WERI-Rb-1 (cell line): ENCODE results near the gene MUL1.
"Not testable (repeated sequence)": the region's sequence is repeated elsewhere in the genome, so short reads cannot be mapped to it uniquely, and the experiment has no call there.

Source experiments
- DNase-seq: peaks from one replicate; pipeline ENCODE4 v3.0.0-alpha.2; 2020
- H3K27ac ChIP-seq: fragments of 250-450 bp; sonication (Bioruptor Pico); 2 replicates; pipeline ENCODE4 v1.5.1; 2020; ENCODE audit warnings: mild to moderate bottlenecking, moderate library complexity
- H3K27me3 ChIP-seq: fragments of 250-450 bp; sonication (Bioruptor Pico); 2 replicates; pipeline ENCODE4 v1.5.1; 2021; ENCODE audit warnings: mild to moderate bottlenecking, low read depth, moderate library complexity; ENCODE audit not compliant: insufficient read depth, severe bottlenecking
- H3K36me3 ChIP-seq: fragments of 250-450 bp; sonication (Bioruptor Pico); 2 replicates; pipeline ENCODE4 v1.5.1; 2020; ENCODE audit warnings: mild to moderate bottlenecking, moderate library complexity
- H3K4me3 ChIP-seq: 2 replicates; pipeline ENCODE4 v1.5.1; 2011; ENCODE audit warnings: low read depth, mild to moderate bottlenecking, control low read depth, low read length
- H3K9me3 ChIP-seq: fragments of 250-450 bp; sonication (Bioruptor Pico); 2 replicates; pipeline ENCODE4 v1.5.1; 2021; ENCODE audit warnings: mild to moderate bottlenecking, moderate library complexity; ENCODE audit not compliant: severe bottlenecking
- CTCF ChIP-seq: IDR thresholded peaks from 2 replicates; pipeline ENCODE4 v1.5.1; 2011; ENCODE audit warnings: low read depth, mild to moderate bottlenecking, control low read depth, inconsistent platforms, low read length

MUL1 gene

GRCh38 chr1:20521960-20522861 lies 14.3 kb upstream of the MUL1 start:
- no peak overlapping the region for H3K27ac ChIP-seq
- H3K4me3 ChIP-seq, result no peak overlapping the region
- H3K36me3 ChIP-seq, result no peaks in the 10 kb centered on the region
- no peaks in the 10 kb centered on the region for H3K9me3 ChIP-seq
- no peaks in the 10 kb centered on the region for H3K27me3 ChIP-seq
- DNase-seq, result peak; percentile 83
- peak; percentile 85 for TF ChIP-seq CTCF

DNA sequence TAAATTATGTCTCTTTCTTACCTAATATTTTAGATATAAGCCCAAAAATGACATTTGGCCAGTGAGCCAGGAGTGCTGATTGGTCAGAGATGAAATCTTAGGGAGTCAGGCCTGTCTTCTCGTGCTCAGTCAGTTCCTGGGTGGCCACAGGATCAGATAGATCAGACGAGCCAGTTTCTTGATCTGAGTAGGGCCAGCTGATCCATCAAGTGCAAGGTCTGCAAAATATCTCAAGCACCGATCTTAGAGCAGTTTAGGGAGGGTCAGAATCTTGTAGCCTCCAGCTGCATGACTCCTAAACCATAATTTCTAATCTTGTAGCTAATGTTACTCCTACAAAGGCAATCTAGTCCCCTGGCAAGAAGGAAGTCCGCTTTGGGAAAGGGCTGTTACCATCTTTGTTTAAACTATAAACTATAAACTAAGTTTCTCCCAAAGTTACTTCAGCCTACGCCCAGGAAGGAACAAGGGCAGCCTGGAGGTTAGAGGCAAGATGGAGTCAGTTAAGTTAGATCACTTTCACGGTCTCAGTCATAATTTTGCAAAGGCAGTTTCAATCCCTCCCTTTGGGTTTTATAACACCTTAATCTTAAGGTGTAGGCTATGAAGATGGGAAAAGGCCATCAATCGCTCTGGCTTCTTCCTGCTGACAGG lies 11.8 kb upstream of the MUL1 start:
- H3K4me3 ChIP-seq, H3K9me3 ChIP-seq, DNase-seq, H3K27me3 ChIP-seq, H3K27ac ChIP-seq, H3K36me3 ChIP-seq: not testable (repeated sequence)

GRCh38 chr1:20511518-20512428 lies 3.8 kb upstream of the MUL1 start:
- Histone ChIP-seq H3K27me3 (no peaks in the 10 kb centered on the region), H3K27ac (no peak overlapping the region), H3K4me3 (no peak overlapping the region), H3K9me3 (no peaks in the 10 kb centered on the region), H3K36me3 (no peaks in the 10 kb centered on the region)
- no peak for DNase-seq
- TF ChIP-seq CTCF, result no peak

GRCh38 chr1:20508411-20508771 lies 440 bp upstream of the MUL1 start:
- no peak for TF ChIP-seq CTCF
- DNase-seq, result no peak
- H3K27ac ChIP-seq, result peak overlapping the region; percentile 71
- peaks cover 12% of the 10 kb centered on the region for H3K36me3 ChIP-seq
- peak overlapping the region; percentile 87 for H3K4me3 ChIP-seq
- no peaks in the 10 kb centered on the region for H3K27me3 ChIP-seq
- H3K9me3 ChIP-seq, result no peaks in the 10 kb centered on the region

GRCh38 chr1:20507248-20507563 lies 745 bp downstream of the MUL1 start:
- DNase-seq, result no peak
- Histone ChIP-seq H3K9me3 (no peaks in the 10 kb centered on the region), H3K27ac (peak overlapping the region; percentile 71), H3K27me3 (no peaks in the 10 kb centered on the region), H3K36me3 (peaks cover 23% of the 10 kb centered on the region), H3K4me3 (peak overlapping the region; percentile 87)
- TF ChIP-seq CTCF, result no peak

- Histone ChIP-seq H3K27ac (no peak overlapping the region), H3K9me3 (no peaks in the 10 kb centered on the region), H3K4me3 (no peak overlapping the region), H3K36me3 (peaks cover 40% of the 10 kb centered on the region), H3K27me3 (no peaks in the 10 kb centered on the region)
- DNase-seq, result no peak
- TF ChIP-seq CTCF, result no peak
Measured at GRCh38 chr1:20505488-20505887, 2.5 kb downstream of the MUL1 start.
